Skeletal muscle tissue (tissue), 4 donors: ENCODE results near the gene CCR7. TPM values are rescaled to one million over a fixed set of nuclear protein-coding genes. Genes with fewer than 3 reads are reported as not detected.

Source experiments
- H3K27ac ChIP-seq: one replicate; pipeline ENCODE4 v1.7.0; 2013; ENCODE audit warnings: mild to moderate bottlenecking, low read depth, low read length, inconsistent platforms
- H3K27me3 ChIP-seq, 3 donors: one replicate each; pipeline ENCODE4 v1.7.0; 2013; ENCODE audit warnings: low read length in 3 of 3; ENCODE audit not compliant: control insufficient read depth in 3 of 3, insufficient read depth in 3 of 3
- H3K36me3 ChIP-seq, 3 donors: one replicate each; pipeline ENCODE4 v1.7.0; 2013; ENCODE audit warnings: low read length in 3 of 3; ENCODE audit not compliant: control insufficient read depth in 3 of 3, insufficient read depth in 3 of 3
- H3K4me1 ChIP-seq, 3 donors: one replicate each; pipeline ENCODE4 v1.7.0; 2013; ENCODE audit warnings: low read length in 3 of 3, mild to moderate bottlenecking in 3 of 3; ENCODE audit not compliant: control insufficient read depth in 3 of 3, insufficient read depth in 3 of 3
- H3K4me3 ChIP-seq, 3 donors: one replicate each; pipeline ENCODE4 v1.7.0; 2013; ENCODE audit warnings: low read length in 3 of 3
- H3K9ac ChIP-seq, 3 donors: one replicate each; pipeline ENCODE4 v1.7.0; 2013; ENCODE audit warnings: low read length in 3 of 3, mild to moderate bottlenecking in 3 of 3, moderate library complexity in 2 of 3, low read depth in 1 of 3
- H3K9me3 ChIP-seq, 3 donors: one replicate each; pipeline ENCODE4 v1.7.0; 2013; ENCODE audit warnings: low read length in 3 of 3; ENCODE audit not compliant: control insufficient read depth in 3 of 3
- total RNA-seq: library from RNA; depleted of rRNA; stranded (reverse); fragments of >200 nt; gene quantifications from one replicate; pipeline ENCODE4 v1.2.3, GENCODE V29; 2014
- donor health status: Osteomylitis.

The CCR7 gene
- total RNA-seq, 1 donor from 2014 or later, result 1.0 TPM

DNA sequence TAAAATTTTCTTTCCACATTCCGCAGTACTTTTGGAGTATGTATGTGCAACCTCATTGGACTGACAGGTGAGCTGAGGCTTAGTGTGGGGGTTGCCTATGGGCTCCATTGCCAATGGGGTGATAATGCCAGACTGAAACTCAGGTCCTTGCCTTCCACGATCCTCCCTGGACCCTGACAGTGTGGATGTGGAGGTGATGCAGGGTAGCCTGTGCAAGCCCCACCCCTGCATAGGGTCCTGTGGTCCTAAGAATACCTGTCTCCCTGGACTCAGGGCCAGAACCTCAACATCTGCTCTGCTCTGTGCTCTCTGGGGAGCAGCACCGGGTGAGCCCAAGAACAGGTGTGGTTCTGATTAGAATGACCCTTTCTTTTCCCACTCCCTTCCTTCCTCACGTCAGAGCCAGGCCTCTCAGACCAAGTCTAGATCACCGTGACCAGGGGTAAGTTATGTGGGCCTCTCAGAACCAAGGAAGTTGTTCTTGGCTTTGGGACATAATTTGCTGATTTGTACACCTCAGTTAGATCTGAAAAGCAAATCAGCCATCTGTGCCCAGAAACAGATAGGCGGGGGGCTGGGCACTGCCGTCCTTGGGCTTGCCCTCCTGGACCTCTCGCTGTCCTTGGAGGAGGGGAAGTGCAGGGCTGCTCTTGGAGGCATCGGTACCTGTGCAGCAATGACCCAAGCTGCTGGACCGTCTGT, 55.5 kb downstream of the CCR7 start:
- Histone ChIP-seq H3K27ac (no peak overlapping the region), H3K4me1 (peaks cover 24 to 29% (median 28%) of the 10 kb centered on the region in 3 donors), H3K4me3 (peak overlapping the region in 1 of 3 donors; percentile 6), H3K27me3 (no peaks in the 10 kb centered on the region), H3K9ac (no peak overlapping the region), H3K9me3 (no peaks in the 10 kb centered on the region), H3K36me3 (no peaks in the 10 kb centered on the region)

DNA sequence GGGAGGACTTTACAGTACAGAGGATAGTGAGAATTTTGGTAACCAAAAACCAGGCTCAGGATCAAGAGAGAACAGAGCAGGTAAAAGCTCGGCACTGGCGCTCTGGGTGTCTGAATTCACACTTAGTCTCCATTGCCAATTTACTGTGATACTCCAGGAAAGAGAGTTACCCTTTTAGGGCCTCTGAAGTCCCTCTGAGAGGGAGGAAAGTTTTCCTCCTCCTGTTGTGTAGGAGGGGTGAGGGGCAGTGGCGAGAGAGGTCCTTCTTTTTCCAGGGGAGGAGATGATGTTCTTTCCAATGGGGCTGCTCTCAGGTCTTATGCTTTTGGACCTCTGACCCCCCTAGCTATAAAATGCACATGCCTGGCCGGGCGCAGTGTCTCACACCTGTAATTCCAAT, 58.5 kb downstream of the CCR7 start:
- Histone ChIP-seq H3K4me3 (no peak overlapping the region), H3K27ac (no peak overlapping the region), H3K27me3 (no peaks in the 10 kb centered on the region), H3K4me1 (peaks cover 18 to 22% (median 22%) of the 10 kb centered on the region in 3 donors), H3K9me3 (no peaks in the 10 kb centered on the region), H3K9ac (no peak overlapping the region), H3K36me3 (no peaks in the 10 kb centered on the region)

Other genes with a start within 250 kb of the CCR7 start
- 0.52 TPM for gene GJD3, start 200.7 kb downstream of the CCR7 start, total RNA-seq
- gene TOP2A, start 147.6 kb downstream of the CCR7 start, total RNA-seq, result 21.4 TPM
- gene IGFBP4, start 122.0 kb downstream of the CCR7 start, total RNA-seq, result 76.2 TPM
- not detected for gene TNS4, start 63.8 kb downstream of the CCR7 start, total RNA-seq
- 66.3 TPM for gene SMARCE1, start 82.3 kb upstream of the CCR7 start, total RNA-seq
- 0.52 TPM for gene KRT222, start 99.7 kb upstream of the CCR7 start, total RNA-seq
- not detected for gene KRT24, start 138.3 kb upstream of the CCR7 start, total RNA-seq
- not detected for gene KRT25, start 189.9 kb upstream of the CCR7 start, total RNA-seq
- not detected for gene KRT26, start 206.7 kb upstream of the CCR7 start, total RNA-seq
- not detected for gene KRT27, start 217.1 kb upstream of the CCR7 start, total RNA-seq
- not detected for gene KRT28, start 234.5 kb upstream of the CCR7 start, total RNA-seq